MG63 (cell line): ENCODE results near the gene B3GNT3. TPM values are rescaled to one million over a fixed set of nuclear protein-coding genes. Genes with fewer than 3 reads are reported as not detected.
A peak's percentile ranks its signal among the peaks of the same experiment; 100 is the strongest.

ENCODE experiments used
- DNase-seq: peaks from one replicate; pipeline ENCODE4 v3.0.0-alpha.2; 2020
- H3K27me3 ChIP-seq: fragments of 250-450 bp; sonication (Bioruptor Pico); 2 replicates; pipeline ENCODE4 v1.5.1; 2020; ENCODE audit warnings: mild to moderate bottlenecking, moderate library complexity
- H3K36me3 ChIP-seq: fragments of 250-450 bp; sonication (Bioruptor Pico); 2 replicates; pipeline ENCODE4 v1.5.1; 2020; ENCODE audit warnings: mild to moderate bottlenecking, moderate library complexity
- H3K4me3 ChIP-seq: fragments of 250-450 bp; sonication (Bioruptor Pico); 2 replicates; pipeline ENCODE4 v1.5.1; 2020; ENCODE audit warnings: mild to moderate bottlenecking, moderate library complexity
- H3K9me3 ChIP-seq: fragments of 250-450 bp; sonication (Bioruptor Pico); 2 replicates; pipeline ENCODE4 v1.5.1; 2020; ENCODE audit warnings: mild to moderate bottlenecking, moderate library complexity
- total RNA-seq: library from RNA; depleted of rRNA; stranded (reverse); fragments of >200 nt; shearing (Covaris generic); gene quantifications from 2 replicates; pipeline ENCODE4 v1.2.3, GENCODE V29; 2014; ENCODE audit warnings: low replicate concordance; rRNA removed

Gene B3GNT3
- total RNA-seq, result not detected in 2 replicates

DNA sequence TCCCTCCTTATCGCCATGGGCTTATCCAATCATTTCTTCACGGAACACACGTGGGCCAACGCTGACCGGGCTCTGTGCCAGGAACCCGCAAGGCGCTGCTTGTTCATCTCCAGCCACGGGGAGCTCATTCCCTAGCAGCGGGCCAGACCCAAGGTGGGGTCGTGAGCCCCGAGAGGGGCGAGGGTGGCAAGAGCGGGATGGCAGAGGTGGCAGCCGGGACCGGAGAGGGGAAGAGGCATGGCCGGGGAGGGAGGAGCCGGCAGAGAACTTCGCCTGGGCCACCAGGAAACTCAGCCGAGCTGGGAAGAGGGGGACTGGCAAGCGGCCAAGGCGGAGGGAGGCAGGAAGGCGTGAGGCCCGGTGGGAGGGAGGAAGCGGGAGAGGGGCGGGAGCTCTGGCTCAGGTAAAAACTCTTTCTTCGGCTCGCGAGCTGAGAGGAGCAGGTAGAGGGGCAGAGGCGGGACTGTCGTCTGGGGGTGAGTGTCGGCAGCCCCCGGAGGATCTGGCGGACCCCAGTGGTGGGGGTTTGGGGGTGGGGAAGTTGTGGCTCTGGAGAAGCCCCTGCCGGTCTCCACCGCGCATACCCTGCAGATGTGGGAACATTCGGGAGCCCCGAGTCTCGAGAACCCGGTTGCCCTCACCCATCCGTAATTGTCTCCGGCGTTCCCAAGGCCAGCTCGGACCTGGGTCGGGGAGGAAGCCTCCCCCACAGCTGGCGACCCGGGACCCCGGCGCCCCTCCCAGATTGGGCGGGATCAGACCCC lies at the start of gene B3GNT3:
B3GNT3 (plus strand) TSS at position 408 of the 764 bp plus-strand sequence. CDS start 12,670 bp downstream, outside the sequence.
- peak; percentile 39 for DNase-seq
- Histone ChIP-seq H3K9me3 (no peaks in the 10 kb centered on the region), H3K36me3 (no peaks in the 10 kb centered on the region), H3K27me3 (peaks cover 15% of the 10 kb centered on the region), H3K4me3 (no peak within 1 kb of the TSS)

GRCh38 chr19:17747205-17748098 lies 47.5 kb upstream of the B3GNT3 start:
- H3K27me3 ChIP-seq, result 0 out of 2 replicates have a peak, but pooled peaks cover 7% of the 10 kb centered on the region
- no peaks in the 10 kb centered on the region for H3K36me3 ChIP-seq
- H3K9me3 ChIP-seq, result no peaks in the 10 kb centered on the region
- peak; percentile 90 for DNase-seq
- H3K4me3 ChIP-seq, result peak overlapping the region; percentile 35

DNA sequence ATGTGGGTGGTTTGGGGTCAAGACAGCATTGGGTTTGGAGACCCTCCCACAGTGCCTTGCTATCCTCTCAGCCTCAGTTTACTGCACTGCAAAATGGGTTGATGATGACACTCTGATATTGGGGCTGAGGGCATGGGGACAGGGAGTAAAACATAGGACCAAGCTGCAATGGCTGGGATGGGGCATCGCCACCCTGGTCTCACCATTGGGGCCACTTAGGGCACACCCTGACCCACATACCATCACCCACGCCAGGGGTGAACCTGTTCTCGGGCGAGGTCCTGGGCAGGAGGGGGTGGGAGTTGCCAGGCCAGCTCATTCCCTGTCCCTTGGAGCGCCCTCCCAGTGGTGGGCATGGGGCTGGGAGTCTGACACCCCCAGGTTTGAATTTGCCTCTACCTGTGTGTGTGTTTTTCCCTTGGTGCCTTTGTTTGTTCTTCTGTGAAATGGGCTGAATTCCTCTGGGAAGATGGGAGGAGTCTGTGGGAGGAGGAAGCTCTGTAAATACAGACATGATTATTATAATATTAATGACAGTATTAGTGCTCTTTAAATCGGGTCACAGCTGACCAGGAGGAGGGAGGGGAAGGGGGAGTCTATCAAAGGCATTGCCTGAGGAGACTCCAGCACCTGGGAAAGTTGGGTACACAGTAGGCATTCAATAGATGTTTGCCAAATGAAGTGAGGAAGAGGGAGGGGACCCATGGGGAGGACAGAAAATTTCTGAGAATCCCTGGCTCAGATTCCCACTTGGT lies 45.9 kb upstream of the B3GNT3 start:
- Histone ChIP-seq H3K9me3 (no peaks in the 10 kb centered on the region), H3K36me3 (no peaks in the 10 kb centered on the region), H3K4me3 (no peak overlapping the region), H3K27me3 (0 out of 2 replicates have a peak, but pooled peaks cover 7% of the 10 kb centered on the region)
- no peak for DNase-seq

- no peak overlapping the region for H3K4me3 ChIP-seq
- H3K9me3 ChIP-seq, result no peaks in the 10 kb centered on the region
- 0 out of 2 replicates have a peak, but pooled peaks cover 7% of the 10 kb centered on the region for H3K27me3 ChIP-seq
- H3K36me3 ChIP-seq, result no peaks in the 10 kb centered on the region
- no peak for DNase-seq
Measured at GRCh38 chr19:17749912-17750317, 45.0 kb upstream of the B3GNT3 start.

- no peaks in the 10 kb centered on the region for H3K36me3 ChIP-seq
- H3K9me3 ChIP-seq, result no peaks in the 10 kb centered on the region
- H3K27me3 ChIP-seq, result 0 out of 2 replicates have a peak, but pooled peaks cover 7% of the 10 kb centered on the region
- DNase-seq, result no peak
- no peak within 1 kb of the TSS for H3K4me3 ChIP-seq
Measured at GRCh38 chr19:17751103-17751911, 43.6 kb upstream of the B3GNT3 start, which contains the start of gene FCHO1. Gene FCHO1, plus strand, starts transcription at chr19:17751477. Its CDS starts 3,688 bp downstream, at chr19:17755165.

DNA sequence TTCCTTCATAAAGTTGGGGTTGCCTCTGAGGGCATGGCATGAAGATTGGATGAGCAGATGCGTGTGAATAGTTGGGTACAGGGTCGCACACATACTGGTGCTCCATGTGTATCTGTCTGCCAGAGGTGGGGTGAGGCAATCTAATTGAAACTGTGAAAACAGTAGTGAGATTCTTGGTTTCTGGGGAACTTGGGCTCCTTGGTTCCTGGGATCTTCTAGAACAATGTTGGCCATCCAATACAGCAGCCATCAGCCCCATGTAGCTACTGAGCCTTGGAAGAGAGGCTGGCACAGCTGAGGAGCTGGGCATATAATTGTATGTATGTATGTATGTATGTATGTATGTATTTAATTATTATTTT lies 43.0 kb upstream of the B3GNT3 start:
- no peak overlapping the region for H3K4me3 ChIP-seq
- no peaks in the 10 kb centered on the region for H3K36me3 ChIP-seq
- DNase-seq, result no peak
- H3K27me3 ChIP-seq, result 0 out of 2 replicates have a peak, but pooled peaks cover 7% of the 10 kb centered on the region
- H3K9me3 ChIP-seq, result no peaks in the 10 kb centered on the region

DNA sequence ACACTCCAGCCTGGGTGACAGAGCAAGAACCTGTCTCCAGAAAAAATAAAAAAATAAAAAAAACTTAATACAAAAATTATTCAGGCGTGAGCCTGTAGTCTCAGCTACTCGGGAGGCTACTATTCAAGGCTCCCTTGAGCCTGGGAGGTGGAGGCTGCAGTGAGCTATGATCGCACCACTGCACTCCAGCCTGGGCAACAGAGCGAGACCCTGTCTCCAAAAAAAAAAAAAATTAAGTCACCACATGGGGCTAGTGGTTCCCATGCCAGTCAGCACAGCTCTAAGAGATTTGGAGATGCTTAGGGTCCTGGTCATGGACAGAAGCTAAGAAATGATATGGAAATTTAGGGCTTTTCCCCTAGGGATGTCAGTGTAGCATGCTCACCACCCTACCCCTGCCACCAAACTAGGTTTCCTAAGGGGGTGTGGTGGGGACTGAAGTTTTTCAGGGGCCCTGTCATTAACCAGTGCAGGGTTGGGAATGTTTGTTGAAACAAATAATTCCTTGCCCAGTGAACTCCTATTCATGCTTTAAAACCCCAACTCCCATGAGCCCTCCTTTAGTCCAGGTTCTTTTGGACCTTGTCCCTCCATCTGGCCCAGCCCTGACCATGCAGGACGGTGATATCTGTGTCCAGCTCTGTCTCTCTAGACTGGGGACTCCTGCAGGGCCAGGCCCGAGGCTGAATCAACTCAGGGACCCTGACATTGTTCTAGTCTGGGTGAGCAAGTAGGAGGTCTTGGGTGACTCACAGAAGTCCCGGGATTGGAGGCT lies 41.9 kb upstream of the B3GNT3 start:
- Histone ChIP-seq H3K36me3 (no peaks in the 10 kb centered on the region), H3K9me3 (no peaks in the 10 kb centered on the region), H3K4me3 (no peak overlapping the region), H3K27me3 (0 out of 2 replicates have a peak, but pooled peaks cover 3% of the 10 kb centered on the region)
- no peak for DNase-seq

- Histone ChIP-seq H3K27me3 (0 out of 2 replicates have a peak, but pooled peaks cover 2% of the 10 kb centered on the region), H3K36me3 (no peaks in the 10 kb centered on the region), H3K9me3 (no peaks in the 10 kb centered on the region), H3K4me3 (no peak overlapping the region)
- DNase-seq, result no peak
Measured at GRCh38 chr19:17753976-17754375, 41.0 kb upstream of the B3GNT3 start.

DNA sequence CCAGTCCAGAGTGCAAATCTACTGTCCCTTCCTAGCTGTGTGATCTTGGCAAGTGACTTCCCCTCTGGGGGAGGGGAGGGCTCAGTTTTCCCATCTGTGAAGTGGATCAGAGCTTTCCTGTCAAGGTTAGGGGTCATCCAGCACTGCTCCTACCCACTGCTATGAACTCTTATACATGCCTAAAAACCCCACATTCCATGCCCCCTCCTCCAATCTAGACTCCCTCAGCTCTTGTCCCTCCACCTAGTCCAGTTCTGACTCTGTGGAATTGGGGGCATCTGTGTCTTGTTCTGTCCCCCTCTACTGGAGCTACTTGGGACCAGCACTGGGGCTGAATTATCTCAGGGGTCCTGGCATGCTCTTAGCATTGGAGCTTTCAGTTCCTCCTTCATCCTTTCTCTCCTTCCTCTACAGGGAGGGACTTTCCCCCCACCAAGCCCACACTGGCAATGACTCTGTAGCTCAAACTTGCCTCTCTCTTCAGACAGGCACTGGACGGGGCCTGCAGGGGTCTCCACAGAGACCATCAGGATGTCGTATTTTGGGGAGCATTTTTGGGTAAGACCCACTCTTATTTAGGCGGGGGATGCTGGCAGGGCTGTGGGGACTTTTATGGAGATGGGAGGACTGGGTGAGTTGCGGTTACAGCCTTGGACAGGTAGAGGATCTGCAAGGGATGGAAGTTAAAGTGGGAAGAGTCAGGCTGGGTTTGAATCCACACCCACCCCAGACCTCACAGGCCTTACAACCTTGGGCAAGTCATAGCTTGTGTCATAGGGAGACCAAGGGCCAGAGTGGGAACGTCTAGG lies 40.1 kb upstream of the B3GNT3 start:
- DNase-seq, result no peak
- no peaks in the 10 kb centered on the region for H3K9me3 ChIP-seq
- H3K27me3 ChIP-seq, result 0 out of 2 replicates have a peak, but pooled peaks cover 2% of the 10 kb centered on the region
- H3K4me3 ChIP-seq, result no peak overlapping the region
- no peaks in the 10 kb centered on the region for H3K36me3 ChIP-seq

GRCh38 chr19:17755443-17755890 lies 39.5 kb upstream of the B3GNT3 start:
- Histone ChIP-seq H3K36me3 (no peaks in the 10 kb centered on the region), H3K27me3 (0 out of 2 replicates have a peak, but pooled peaks cover under 1% of the 10 kb centered on the region), H3K9me3 (no peaks in the 10 kb centered on the region), H3K4me3 (no peak overlapping the region)
- no peak for DNase-seq

DNA sequence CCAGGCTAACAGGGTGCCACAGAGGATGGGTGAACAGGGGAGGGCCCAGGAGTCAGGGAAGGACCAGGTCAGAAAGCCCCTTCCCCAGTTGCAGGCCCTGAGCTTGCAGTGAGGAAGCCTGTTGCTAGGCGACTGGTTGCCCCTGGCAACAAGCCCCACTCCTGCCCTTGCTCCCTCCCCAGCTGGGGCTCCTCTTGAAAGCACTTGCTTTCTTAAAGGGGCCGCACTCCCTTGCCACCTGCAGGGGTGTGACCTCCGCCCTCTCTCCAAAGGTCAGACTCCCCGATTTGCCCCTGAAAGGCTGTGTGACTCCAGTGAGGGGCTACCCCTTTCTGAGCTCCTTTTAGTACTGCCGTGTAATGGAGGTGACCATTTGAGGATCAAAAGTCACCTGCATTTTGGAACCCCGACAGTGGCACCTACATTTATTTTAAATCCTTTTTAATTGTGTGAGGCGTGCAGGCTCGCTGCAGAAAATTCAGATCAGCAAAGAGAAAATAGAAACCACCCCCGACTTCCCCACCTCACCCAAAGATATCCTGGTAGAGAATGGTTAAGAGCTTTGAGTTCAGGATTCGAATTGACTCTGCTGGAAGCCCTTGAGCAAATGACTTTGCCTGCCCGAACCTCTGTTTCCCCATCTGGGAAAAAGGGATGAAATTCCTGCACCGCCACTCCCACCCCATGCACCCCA lies 38.8 kb upstream of the B3GNT3 start:
- Histone ChIP-seq H3K36me3 (no peaks in the 10 kb centered on the region), H3K4me3 (no peak overlapping the region), H3K9me3 (no peaks in the 10 kb centered on the region), H3K27me3 (no peaks in the 10 kb centered on the region)
- peak; percentile 37 for DNase-seq

DNA sequence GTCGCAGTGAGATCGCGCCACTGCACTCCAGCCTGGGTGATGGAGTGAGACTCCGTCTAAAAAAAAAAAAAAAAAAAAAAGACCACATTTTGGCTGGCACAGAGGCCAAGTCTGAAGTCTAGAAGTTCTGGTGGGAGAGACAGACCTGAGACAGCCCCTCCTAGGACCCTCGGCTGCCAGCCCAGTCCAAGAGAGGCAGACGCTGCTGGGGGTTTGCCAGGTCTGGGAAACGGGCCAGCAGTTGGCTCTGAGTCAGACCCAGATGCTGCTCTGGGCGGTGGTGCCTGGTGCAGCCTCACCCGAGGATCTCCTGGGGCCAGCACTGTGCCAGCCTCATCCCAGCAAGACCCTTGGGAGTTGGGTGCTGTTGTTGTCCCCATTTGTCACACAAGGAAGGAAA lies 37.8 kb upstream of the B3GNT3 start:
- H3K4me3 ChIP-seq, result no peak overlapping the region
- H3K27me3 ChIP-seq, result no peaks in the 10 kb centered on the region
- no peaks in the 10 kb centered on the region for H3K9me3 ChIP-seq
- DNase-seq, result peak; percentile 78
- no peaks in the 10 kb centered on the region for H3K36me3 ChIP-seq

DNA sequence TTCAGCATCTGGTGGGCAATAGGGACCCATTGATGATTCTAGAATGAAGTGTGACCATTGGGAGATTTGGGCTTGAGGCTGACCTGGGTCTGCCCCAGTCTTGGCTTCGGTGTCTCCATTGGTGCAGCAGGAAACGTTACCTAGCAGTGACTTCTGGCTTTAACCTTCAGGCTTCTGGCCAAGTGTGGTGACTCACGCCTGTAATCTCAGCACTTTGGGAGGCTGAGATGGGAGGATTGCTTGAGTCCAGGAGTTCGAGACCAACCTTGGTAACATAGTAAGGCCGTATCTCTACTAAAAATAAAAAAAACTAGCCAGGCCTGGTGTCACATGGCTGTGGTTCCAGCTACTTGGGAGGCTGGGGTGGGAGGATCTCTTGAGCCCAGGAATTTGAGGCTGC lies 36.4 kb upstream of the B3GNT3 start:
- DNase-seq, result no peak
- H3K9me3 ChIP-seq, result no peaks in the 10 kb centered on the region
- no peak overlapping the region for H3K4me3 ChIP-seq
- H3K27me3 ChIP-seq, result no peaks in the 10 kb centered on the region
- H3K36me3 ChIP-seq, result no peaks in the 10 kb centered on the region

GRCh38 chr19:17761148-17761547 lies 33.8 kb upstream of the B3GNT3 start:
- H3K36me3 ChIP-seq, result no peaks in the 10 kb centered on the region
- H3K4me3 ChIP-seq, result no peak overlapping the region
- no peaks in the 10 kb centered on the region for H3K27me3 ChIP-seq
- no peak for DNase-seq
- H3K9me3 ChIP-seq, result no peaks in the 10 kb centered on the region
